Activated CD8-positive, alpha-beta memory T cell treated with anti-CD3 and anti-CD28 coated beads for 1 hour (primary cell): ENCODE measurements around the gene IFT88.

Experiments
- DNase-seq, 2 donors: peaks; one replicate each; pipeline ENCODE4 v3.0.0-alpha.2; 2020; ENCODE audit warnings: low read depth in 1 of 2; ENCODE audit errors: extremely low read depth in 1 of 2

IFT88 gene

DNA sequence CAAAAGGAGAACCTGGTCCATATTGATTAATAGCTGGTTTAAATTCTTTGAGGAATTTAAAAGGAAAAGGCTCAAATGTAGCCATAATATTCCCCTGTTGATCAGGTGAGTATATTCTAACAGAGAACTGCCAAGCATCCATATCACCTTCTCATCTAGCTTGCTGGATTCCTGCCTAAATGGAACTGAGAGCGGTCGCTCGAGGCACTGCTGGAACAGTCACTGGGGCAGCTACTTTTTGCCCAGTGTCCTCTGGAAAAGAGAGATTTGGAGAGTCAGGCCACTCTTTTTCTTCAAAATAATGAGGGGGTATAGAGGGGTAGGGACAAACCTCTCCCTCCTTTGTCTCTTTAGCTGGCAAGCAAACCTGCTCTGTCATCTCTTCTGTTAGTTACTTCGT, 117.1 kb downstream of the IFT88 start:
- DNase-seq, result no peak

DNA sequence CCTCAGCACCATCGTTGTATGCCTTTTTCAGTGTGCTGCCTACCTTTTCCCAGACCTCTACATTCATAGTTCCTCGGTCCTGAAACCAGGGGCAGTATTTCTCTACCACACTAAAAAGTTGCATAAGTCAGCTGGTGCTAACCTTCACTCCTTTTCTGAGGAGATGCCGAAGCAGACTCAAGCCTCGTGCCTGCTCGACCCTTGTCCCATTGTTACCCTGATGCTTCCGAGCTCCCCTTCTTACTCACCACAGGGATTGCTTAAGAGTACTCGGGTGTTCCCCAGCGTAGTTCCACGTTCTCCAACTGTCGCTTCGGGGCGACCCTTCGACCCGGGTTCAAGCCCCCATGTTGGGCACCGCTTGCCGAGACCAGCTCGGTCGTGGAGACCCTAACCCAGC, 117.6 kb downstream of the IFT88 start:
- DNase-seq, result no peak

DNA sequence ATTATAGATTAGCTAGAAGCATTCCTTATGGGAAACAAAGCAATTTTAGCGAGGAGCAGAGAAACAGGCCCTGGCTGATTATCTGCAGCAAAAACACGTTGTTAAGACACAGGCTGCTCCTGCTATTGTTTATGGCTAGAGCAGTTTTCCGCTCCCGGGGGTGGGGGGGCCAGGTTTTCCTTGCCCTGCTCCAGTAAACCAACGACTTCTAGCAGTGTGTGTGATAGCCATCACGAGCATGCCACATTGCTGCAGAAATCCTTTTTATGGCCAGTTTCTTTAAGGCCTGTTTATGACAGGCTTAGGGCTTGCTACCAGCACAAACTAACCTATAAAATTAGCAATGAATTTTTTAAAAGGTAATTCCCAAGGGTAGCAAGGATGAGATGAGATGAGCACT, 118.1 kb downstream of the IFT88 start:
- DNase-seq, result no peak

DNA sequence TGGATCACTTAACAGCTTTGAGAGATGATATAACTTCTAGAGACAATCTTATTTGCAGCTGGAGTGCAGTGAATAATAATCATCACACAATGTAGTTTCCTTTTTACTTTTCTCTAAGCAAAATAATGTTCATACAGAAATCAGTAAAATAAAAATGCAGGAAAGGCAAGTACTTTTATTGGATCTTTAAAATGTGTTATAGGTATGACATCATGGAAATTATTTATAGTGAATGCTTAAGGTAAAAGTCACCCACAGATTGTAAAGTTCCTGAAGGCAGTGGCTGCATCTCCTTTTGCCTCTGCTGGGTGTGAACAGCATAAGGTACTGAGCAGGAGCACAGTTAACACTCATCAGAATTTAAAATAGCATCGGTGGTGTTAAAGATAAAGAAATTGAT, 119.2 kb downstream of the IFT88 start:
- no peak for DNase-seq

DNA sequence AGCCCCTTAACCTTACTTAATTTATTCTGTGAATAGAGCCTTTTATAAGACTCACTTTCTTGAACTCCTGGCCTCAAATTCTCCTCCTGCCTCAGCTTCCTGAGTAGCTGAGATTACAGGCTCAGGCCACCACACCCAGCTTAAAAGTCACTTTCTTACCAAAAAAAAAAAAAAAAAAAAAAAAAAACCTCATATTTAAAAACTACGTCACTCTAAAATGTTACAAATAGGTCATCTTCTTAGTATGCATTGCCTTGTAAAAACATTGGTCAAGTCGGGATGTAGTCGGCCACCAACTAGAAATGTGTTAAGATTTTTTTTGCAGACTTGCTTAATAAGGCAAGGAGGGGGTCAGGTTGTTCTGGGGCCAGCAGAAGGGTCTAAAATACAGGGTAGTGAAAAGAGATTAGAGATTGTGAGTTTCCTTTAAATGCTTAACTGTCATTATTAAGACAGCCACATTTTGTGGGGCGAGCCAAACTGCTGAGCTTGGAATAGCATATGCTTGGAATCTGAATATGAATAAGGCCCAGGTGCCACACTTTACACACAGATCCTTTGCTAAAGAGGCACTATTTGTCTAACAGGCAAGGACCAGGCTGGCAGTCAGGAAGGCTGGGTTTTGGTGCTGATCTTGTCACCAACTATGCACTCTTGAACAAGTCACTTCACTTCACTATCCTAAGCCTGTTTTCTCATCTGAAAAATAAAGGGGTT, 120.1 kb downstream of the IFT88 start:
- no peak for DNase-seq

DNA sequence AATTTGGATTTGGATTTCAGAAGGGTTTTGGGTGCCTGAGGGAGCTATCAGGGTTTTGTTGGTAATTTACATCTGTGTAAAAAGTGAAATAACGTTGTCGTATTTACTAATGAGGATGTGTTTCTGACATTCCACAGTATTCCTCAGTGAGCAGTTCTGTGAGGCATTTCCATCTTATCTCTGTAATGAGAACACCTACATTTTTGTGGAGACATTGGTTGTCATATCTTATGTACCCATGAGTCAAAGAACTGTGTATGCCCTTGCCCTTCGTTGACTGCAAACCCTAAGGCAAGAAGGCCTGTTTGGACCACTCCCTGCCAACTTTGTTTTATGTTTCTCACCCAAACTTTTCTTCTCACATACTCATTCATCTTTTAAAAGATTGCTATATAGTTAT, 122.3 kb downstream of the IFT88 start:
- DNase-seq, result no peak

DNA sequence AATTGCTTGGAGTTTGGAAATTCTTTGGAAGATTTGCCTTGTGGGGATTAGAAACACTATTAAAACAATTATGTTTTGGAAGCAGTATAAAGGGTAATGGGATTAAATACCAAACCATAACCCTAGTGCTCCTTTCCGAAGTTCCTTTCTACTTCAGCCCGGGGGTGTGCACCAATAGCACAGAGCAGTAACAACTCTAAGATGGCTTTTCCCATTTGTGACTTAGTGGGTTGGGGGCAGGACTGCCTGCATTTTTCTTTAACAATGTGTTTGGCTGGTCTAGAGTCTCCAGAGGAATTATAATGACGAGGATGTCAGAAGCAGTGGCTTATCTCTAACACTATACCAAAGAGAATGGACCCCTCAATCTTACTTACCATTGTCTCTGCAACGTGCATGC, 124.7 kb downstream of the IFT88 start:
- DNase-seq, result no peak

DNA sequence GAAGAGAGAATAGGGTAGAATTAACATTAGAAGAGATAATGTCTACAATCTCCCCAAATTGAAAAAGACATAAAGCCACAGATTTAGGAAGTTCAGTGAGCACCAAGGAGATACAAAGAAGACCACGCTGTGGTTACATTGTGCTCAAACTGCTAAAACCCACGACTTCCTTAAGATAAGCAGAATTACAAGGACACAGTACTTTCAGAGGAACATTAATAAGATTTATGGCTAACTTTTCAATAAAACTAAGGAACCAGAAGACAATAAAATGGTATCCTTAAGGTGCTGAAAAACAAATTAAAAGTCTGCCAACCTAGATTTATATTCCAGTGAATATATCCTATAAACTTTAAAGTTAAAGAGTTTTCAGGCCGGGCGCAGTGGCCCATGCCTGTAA, 129.1 kb downstream of the IFT88 start:
- no peak for DNase-seq

DNA sequence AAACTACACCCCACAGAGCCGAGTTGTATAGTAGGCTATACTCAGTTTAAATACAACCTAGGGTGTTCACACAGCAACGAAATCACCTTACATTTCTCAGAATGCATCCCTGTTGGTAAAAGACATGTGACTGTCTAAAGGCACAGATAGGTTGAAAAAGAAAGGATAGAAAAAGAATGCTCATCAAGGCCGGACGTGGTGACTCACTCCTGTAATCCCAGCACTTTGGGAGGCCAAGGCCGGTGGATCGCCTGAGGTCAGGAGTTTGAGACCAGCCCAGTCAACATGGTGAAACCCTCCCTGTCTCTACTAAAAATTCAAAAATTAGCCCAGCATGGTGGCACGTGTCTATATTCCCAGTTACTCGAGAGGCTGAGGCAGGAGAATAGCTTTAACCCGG, 132.8 kb downstream of the IFT88 start:
- DNase-seq, result no peak

DNA sequence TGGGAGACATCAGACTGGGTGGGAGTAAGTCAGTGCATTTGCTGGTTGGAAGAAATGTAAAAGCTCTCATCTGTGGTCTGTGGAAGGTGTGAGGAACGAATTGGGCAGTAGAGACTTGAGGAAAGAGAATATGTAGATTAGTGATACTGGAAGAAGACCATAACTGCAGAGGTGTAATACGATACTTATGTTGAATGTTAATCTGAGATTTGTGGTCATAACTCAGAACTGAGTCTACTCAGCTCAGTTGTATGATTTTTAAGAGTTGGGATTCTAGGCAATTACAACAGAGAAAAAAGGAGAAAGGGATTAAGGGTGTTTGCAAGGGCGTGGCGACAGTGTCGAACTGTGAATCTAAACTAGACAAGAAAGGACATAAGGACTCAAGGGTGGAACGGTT, 133.3 kb downstream of the IFT88 start:
- DNase-seq, result no peak

DNA sequence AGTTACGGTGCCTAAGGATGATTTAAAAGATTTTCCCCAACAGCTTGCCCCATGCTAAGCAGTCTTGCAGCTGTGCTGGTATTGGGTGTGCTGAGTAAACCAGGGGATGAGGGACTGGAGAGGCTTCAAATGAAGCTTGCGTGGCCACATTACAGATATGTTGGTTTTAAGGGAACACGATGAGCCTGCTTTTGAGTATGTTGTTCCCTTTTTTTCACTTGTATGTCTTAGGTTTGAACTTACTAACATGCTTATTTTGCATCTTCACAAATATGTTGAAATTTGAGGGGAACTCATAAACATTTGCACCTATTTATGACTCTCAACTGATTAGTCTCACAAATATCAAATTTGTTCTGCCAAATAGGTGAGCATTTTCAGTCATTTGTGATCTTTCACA, 134.5 kb downstream of the IFT88 start:
- no peak for DNase-seq

DNA sequence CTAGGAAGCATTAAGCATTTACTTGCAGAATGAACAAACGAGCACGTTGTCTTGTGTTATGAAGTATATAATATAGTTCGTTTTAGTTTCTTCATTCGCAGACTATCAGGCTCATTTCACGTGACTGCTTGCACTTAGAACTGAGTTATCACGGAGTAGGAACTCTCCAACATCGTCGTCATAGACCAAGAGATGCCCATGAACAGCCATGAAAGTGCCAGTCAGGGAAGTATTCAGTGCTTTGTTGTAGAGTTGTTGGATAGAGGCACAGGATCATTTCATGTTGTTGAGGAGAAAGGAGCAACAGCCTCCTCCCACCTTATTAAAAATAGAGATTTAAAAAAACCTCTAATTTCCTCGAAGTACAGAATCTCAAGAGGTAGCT, 135.6 kb downstream of the IFT88 start:
- DNase-seq, result no peak

DNA sequence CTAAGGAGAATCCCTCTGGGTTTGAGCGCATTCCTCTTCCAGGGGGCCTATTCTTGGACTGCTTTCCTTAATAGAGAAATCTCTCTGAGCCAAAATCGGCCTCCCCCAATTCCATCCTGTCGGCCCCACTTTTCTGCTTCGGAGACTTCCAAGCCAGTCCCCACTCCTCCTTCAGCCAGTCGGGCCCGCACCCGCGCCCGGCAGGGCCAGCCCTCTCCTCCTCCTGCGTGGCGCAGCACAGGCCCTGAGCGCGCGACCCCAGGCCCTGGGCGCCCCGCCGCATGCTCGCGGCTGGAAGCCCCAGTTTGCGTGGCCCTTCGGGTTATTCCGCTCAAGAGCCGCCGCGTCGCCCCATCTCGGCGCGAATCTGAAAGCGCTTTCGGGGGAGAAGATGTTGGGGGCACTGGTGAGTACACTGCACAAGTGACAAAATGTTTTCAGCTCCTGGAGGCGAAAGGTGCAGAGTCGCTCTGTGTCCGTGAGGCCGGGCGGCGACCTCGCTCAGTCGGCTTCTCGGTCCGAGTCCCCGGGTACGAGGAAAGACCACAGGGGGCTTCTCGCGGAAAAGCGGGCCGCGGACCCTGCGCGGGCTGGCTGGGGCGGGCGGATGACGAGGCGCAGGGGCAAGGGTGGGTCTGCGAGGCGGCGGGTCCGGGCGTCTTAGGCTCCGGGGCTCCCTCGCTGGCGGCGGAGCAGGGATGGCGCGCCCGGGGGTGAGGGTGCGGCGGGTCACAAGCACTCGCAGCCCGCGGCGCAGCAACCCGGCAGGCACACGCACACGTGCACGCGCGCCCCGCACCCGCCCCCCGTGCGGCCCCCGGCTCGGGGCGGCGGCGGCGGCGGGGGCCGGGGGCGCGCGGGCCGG, 136.2 kb downstream of the IFT88 start, which contains the start of gene IL17D:
Gene IL17D, plus strand, starts transcription at position 785 of the 865 bp plus-strand sequence. CDS start 303 bp downstream, outside the sequence.
- DNase-seq, result peak in 1 of 2 donors; percentile 14

DNA sequence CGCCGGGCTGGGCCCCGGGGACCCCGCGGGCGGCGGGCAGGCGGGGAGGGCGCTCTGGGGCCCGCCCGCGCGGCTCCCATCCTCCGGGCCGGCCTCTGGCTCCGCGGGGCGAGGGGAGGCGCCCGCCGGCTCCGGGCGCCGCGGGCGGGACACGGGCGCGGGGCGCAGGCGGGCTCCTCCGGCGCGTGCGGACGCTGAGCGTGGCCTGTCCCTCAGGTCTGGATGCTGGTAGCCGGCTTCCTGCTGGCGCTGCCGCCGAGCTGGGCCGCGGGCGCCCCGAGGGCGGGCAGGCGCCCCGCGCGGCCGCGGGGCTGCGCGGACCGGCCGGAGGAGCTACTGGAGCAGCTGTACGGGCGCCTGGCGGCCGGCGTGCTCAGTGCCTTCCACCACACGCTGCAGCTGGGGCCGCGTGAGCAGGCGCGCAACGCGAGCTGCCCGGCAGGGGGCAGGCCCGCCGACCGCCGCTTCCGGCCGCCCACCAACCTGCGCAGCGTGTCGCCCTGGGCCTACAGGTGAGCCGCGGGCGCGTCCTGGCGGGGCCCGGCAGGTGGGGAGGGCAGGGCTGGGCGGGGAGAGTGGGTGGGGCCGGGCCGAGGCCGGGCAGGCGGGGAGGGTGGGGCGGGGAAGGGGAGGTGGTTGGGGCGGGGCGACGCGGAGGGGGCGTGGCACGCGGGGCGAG, 137.0 kb downstream of the IFT88 start:
- DNase-seq, result peak; percentile 38 to 48

DNA sequence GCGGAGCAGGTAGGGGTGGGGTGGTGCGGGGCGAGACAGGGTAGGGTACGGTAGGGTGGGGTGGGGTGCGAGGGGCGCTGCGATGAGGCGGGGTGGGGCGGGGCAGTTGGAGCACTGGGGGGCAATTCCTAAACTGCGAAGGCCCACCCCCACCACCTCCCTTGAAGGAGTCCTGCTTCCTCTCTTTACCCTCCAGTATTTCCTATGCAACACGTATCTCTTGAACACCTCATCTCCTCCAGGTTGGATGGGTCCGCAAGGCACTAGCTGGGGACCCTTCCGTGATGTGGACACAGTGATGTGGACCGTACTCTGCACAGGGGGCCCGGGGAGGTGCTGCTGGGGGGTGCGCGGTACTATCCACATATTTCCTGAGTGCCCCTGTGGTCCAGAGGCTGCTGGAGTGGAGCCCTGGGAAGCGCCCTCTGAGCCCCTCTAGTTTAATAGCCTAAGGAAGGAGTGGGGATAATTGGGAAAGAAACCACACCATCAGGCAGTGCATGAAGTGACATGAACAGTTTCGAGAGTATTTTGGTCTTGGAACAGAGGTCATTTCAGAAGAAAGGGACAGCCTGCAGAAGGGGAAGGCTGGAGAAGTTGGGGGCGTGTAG, 137.6 kb downstream of the IFT88 start:
- no peak for DNase-seq

DNA sequence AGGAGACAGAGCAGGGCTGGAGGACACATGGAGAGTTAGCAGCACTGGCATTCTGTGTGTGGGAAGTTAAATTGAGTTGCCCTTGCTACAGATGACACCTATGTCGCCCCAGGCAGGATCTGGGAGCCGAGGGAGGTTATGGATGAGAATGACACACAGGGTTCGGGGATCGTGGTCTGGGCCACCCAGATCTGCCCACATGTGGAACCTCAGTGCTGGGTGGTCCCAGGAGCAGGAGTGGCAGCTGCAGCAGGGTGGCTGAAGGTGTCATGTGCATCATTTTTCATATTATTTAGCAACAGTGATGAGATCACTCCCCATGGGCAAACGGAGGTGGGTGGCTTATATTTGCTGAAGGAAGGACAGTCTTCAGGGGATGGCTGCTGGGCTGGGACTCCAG, 139.7 kb downstream of the IFT88 start:
- no peak for DNase-seq

DNA sequence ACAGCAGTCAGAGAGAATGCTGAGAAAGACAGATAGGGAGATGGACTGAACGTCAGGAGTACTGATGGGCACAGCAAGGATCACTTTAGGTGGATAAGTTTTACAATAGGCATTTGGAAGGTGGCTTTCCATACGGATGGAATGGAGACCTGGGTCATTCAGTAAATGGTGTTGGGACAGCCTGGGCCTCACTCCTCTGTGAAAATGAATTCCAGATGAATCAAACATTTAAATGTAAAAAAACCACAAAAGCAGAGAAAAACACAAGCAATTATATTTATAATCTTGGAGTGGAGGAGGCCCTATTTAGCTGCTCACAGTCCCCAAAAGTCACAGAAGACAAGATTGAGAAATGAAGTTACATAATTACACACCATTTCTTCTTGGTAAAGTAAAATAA, 141.3 kb downstream of the IFT88 start:
- no peak for DNase-seq

DNA sequence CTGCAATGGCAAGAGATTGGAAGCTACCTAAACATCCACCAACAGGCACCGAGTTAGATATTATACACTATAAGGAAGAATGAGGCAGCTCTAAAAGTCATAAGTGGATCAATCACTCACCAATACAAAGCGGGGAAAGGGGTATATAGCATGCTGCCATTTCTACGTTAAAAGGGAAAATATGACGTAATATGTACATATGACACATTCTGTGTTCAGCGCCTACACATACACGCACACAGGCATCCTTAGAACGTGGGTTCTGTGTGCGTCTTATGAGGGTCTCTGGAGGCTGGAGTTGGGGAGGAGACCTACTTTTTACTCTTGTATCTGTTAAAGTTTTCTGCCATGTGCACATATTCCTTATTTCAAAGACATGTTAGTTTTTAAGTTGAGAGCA, 142.4 kb downstream of the IFT88 start:
- no peak for DNase-seq

DNA sequence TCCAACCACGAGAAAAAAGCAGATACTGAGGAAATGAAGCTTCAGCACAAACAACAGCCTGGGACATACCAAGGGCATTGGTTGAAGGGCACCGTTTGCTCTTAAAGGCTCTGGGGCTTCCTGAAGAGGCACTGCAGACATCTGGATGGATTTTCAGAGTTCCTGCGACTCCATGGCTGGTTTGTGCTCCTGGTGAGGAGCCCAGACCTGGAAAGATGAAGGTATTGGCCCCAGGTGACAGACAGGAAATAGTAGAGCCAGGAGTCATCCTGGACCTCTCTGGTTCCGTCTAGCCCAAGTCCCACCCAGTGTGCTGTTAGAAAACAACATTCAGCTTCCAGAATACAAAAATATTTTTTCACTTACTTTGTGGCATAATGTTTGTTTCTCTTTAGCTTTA, 142.8 kb downstream of the IFT88 start:
- DNase-seq, result no peak

DNA sequence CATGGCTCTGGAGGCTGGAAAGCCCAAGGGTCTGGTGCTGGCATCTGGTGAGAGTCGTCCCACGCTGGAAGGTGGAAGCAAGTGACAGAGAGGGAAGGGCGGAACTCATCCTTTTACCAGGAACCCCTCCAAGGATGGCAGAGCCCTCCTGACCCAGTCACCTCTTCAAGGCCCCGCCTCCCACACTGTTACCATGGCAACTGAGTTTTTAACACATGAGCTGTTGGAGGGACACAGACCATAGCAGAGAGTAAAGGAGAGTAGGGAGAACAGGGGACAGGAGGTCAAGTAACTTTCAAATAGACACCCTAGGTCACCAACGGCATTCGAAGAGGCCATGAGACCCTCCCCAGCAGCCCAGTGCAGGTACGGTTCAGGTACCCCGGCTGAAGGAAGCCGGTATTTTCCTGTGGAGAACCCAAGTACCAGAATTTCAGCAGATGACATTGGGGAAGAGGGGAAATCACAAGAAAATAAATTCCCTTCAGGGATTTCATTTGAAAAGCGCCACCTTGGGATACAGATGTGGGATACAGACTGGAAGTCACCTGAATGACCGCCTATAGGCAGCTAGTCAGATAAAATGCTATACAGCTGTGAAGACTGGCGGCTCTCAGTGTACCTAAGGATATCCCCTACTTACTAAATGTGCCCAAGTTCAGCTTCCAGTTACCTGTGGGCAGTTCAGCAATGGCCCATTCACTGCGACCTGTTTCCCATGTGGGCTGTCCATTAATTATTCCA, 144.5 kb downstream of the IFT88 start:
- no peak for DNase-seq

DNA sequence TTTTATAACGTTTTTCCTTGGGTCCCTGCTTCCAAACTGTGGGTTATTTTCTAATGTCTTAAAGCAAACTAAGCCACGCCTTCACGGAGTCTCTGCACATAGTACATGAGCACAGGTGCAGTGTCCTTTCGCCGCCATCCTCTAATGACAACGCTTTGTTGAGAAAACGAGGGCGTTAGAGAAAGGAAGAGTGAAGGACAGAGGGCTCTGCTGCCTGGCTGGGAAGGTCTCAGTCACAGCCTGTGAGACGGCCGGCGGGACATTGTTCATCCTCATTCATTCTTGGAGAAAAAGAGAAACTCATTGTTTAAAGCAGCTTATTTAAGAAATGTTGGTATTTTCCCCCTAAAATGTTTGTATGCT, 146.0 kb downstream of the IFT88 start:
- DNase-seq, result no peak
